ENCODE results near the gene ZNF124.

Gene ZNF124

DNA sequence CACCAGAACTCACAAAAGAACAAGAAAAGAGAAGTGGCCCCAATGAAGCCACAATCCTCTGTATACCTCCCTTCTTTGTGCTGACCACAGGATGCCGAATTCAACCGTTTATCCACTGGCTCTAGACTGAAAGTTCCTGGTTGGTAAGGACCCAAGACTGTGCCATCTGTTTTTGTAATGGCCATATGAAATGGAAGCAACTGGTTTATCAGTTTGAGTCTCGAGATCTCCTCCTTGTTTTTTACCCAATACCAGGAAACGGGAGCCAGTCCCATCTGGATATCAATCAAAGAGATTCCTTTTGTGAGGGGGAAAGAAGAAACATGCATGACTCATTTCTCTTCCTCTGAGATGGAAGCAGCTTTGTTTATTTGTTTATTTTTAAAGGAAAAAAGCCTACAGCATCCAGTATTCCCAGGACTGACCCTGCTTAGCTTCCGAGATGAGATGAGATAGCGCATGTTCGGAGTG is 32.4 kb upstream of the ZNF124 start:
- no peak for TF ChIP-seq CTCF (IDR thresholded peaks at IDR 0.05; ENCODE audit: poor library complexity, severe bottlenecking)
- ATAC-seq (ENCODE audit: low read depth) (no peak), DNase-seq (ENCODE audit: low spot score) (no peak)
- no peaks in the 10 kb centered on the region for H3K27me3 ChIP-seq (ENCODE audit: insufficient read depth, poor library complexity, severe bottlenecking)
- no peaks in the 10 kb centered on the region for H3K4me1 ChIP-seq (ENCODE audit: insufficient read depth, poor library complexity, severe bottlenecking)
- H3K27ac ChIP-seq (ENCODE audit: poor library complexity, severe bottlenecking), result no peak overlapping the region
- no peak overlapping the region for H3K4me3 ChIP-seq (ENCODE audit: severe bottlenecking)
- H3K9me3 ChIP-seq (ENCODE audit: severe bottlenecking), result no peaks in the 10 kb centered on the region
- peaks cover 24% of the 10 kb centered on the region for H3K36me3 ChIP-seq (ENCODE audit: low read depth)

- Histone ChIP-seq H3K4me3 (ENCODE audit: severe bottlenecking) (no peak overlapping the region), H3K27ac (ENCODE audit: poor library complexity, severe bottlenecking) (no peak overlapping the region), H3K36me3 (ENCODE audit: low read depth) (peaks cover 58% of the 10 kb centered on the region), H3K27me3 (ENCODE audit: insufficient read depth, poor library complexity, severe bottlenecking) (no peaks in the 10 kb centered on the region), H3K9me3 (ENCODE audit: severe bottlenecking) (peaks cover 6% of the 10 kb centered on the region), H3K4me1 (ENCODE audit: insufficient read depth, poor library complexity, severe bottlenecking) (no peaks in the 10 kb centered on the region)
- no peak for TF ChIP-seq CTCF (IDR thresholded peaks at IDR 0.05; ENCODE audit: poor library complexity, severe bottlenecking)
- DNase-seq (ENCODE audit: low spot score) (no peak), ATAC-seq (ENCODE audit: low read depth) (no peak)
Measured at GRCh38 chr1:247198781-247199180, 27.0 kb upstream of the ZNF124 start.

- H3K27me3 ChIP-seq (ENCODE audit: insufficient read depth, poor library complexity, severe bottlenecking), result no peaks in the 10 kb centered on the region
- DNase-seq (ENCODE audit: low spot score) (no peak), ATAC-seq (ENCODE audit: low read depth) (no peak)
- H3K36me3 ChIP-seq (ENCODE audit: low read depth), result peaks cover 68% of the 10 kb centered on the region
- peaks cover 16% of the 10 kb centered on the region for H3K9me3 ChIP-seq (ENCODE audit: severe bottlenecking)
- H3K27ac ChIP-seq (ENCODE audit: poor library complexity, severe bottlenecking), result no peak overlapping the region
- no peaks in the 10 kb centered on the region for H3K4me1 ChIP-seq (ENCODE audit: insufficient read depth, poor library complexity, severe bottlenecking)
- no peak overlapping the region for H3K4me3 ChIP-seq (ENCODE audit: severe bottlenecking)
- TF ChIP-seq CTCF (IDR thresholded peaks at IDR 0.05; ENCODE audit: poor library complexity, severe bottlenecking), result no peak
Measured at GRCh38 chr1:247193958-247194357, 22.1 kb upstream of the ZNF124 start.

GRCh38 chr1:247189981-247190798 is 18.4 kb upstream of the ZNF124 start:
- peaks cover 35% of the 10 kb centered on the region for H3K36me3 ChIP-seq (ENCODE audit: low read depth)
- no peak for TF ChIP-seq CTCF (IDR thresholded peaks at IDR 0.05; ENCODE audit: poor library complexity, severe bottlenecking)
- H3K4me1 ChIP-seq (ENCODE audit: insufficient read depth, poor library complexity, severe bottlenecking), result no peaks in the 10 kb centered on the region
- no peak overlapping the region for H3K27ac ChIP-seq (ENCODE audit: poor library complexity, severe bottlenecking)
- ATAC-seq (ENCODE audit: low read depth) (no peak), DNase-seq (ENCODE audit: low spot score) (no peak)
- no peak overlapping the region for H3K4me3 ChIP-seq (ENCODE audit: severe bottlenecking)
- peaks cover 13% of the 10 kb centered on the region for H3K9me3 ChIP-seq (ENCODE audit: severe bottlenecking)
- H3K27me3 ChIP-seq (ENCODE audit: insufficient read depth, poor library complexity, severe bottlenecking), result no peaks in the 10 kb centered on the region

- no peak overlapping the region for H3K4me3 ChIP-seq (ENCODE audit: severe bottlenecking)
- H3K36me3 ChIP-seq (ENCODE audit: low read depth), result peaks cover 11% of the 10 kb centered on the region
- ATAC-seq (ENCODE audit: low read depth) (no peak), DNase-seq (ENCODE audit: low spot score) (no peak)
- H3K4me1 ChIP-seq (ENCODE audit: insufficient read depth, poor library complexity, severe bottlenecking), result no peaks in the 10 kb centered on the region
- H3K27me3 ChIP-seq (ENCODE audit: insufficient read depth, poor library complexity, severe bottlenecking), result no peaks in the 10 kb centered on the region
- H3K9me3 ChIP-seq (ENCODE audit: severe bottlenecking), result peaks cover 11% of the 10 kb centered on the region
- no peak for TF ChIP-seq CTCF (IDR thresholded peaks at IDR 0.05; ENCODE audit: poor library complexity, severe bottlenecking)
- H3K27ac ChIP-seq (ENCODE audit: poor library complexity, severe bottlenecking), result no peak overlapping the region
Measured at GRCh38 chr1:247185667-247186066, 13.8 kb upstream of the ZNF124 start.

Data from RWPE2 (cell line).